OCI-LY1 (cell line): ENCODE data around the gene MTSS2.

Experiments
- H2AFZ ChIP-seq: fragments of 200-600 bp; sonication (generic), shearing (Covaris generic); 2 replicates; pipeline ENCODE4 v1.6.0; 2014; ENCODE audit warnings: antibody characterized with exemption, mild to moderate bottlenecking, low read length
- H3F3A ChIP-seq: fragments of 200-600 bp; sonication (generic), shearing (Covaris generic); 2 replicates; pipeline ENCODE4 v1.6.0; 2014; ENCODE audit warnings: mild to moderate bottlenecking, antibody characterized with exemption, low read length, moderate library complexity; ENCODE audit not compliant: insufficient read depth
- H3K27ac ChIP-seq: fragments of 200-600 bp; sonication (generic); 2 replicates; pipeline ENCODE4 v1.5.1; 2014; ENCODE audit warnings: low read length, mixed run types, mild to moderate bottlenecking, low read depth; ENCODE audit not compliant: poor library complexity, severe bottlenecking
- H3K27me3 ChIP-seq: fragments of 200-600 bp; sonication (generic); 2 replicates; pipeline ENCODE4 v1.6.0; 2014; ENCODE audit warnings: antibody characterized with exemption, mild to moderate bottlenecking, low read length, moderate library complexity; ENCODE audit not compliant: insufficient read depth
- H3K36me3 ChIP-seq: fragments of 200-600 bp; sonication (generic); 2 replicates; pipeline ENCODE4 v1.6.1; 2014; ENCODE audit warnings: mild to moderate bottlenecking, antibody characterized with exemption, low read length, moderate library complexity, mixed read lengths; ENCODE audit not compliant: insufficient read depth
- H3K4me1 ChIP-seq: fragments of 200-600 bp; sonication (generic); 2 replicates; pipeline ENCODE4 v1.5.1; 2014; ENCODE audit warnings: mild to moderate bottlenecking, low read length, moderate library complexity; ENCODE audit not compliant: insufficient read depth, severe bottlenecking
- H3K4me2 ChIP-seq: fragments of 200-600 bp; sonication (generic), shearing (Covaris generic); 2 replicates; pipeline ENCODE4 v1.6.1; 2014; ENCODE audit warnings: low read length
- H3K4me3 ChIP-seq: fragments of 200-600 bp; sonication (generic); 2 replicates; pipeline ENCODE4 v1.5.1; 2014; ENCODE audit warnings: low read length, low read depth, mild to moderate bottlenecking, mixed read lengths; ENCODE audit not compliant: poor library complexity, severe bottlenecking
- H3K79me2 ChIP-seq: fragments of 200-600 bp; shearing (Covaris generic); 2 replicates; pipeline ENCODE4 v1.6.1; 2016; ENCODE audit warnings: mixed run types, low read length, mixed read lengths; ENCODE audit not compliant: insufficient read depth
- H3K9ac ChIP-seq: fragments of 200-600 bp; sonication (generic), shearing (Covaris generic); 2 replicates; pipeline ENCODE4 v1.6.1; 2014; ENCODE audit warnings: mild to moderate bottlenecking, low read length, mixed read lengths
- H3K9me2 ChIP-seq: fragments of 200-600 bp; sonication (generic), shearing (Covaris generic); 2 replicates; pipeline ENCODE4 v1.6.1; 2014; ENCODE audit warnings: low read depth, mild to moderate bottlenecking, low read length, mixed read lengths
- H3K9me3 ChIP-seq: fragments of 200-600 bp; shearing (Covaris generic); 2 replicates; pipeline ENCODE4 v1.6.1; 2014; ENCODE audit warnings: low read length, mixed read lengths
- H4K20me1 ChIP-seq: fragments of 200-600 bp; sonication (generic), shearing (Covaris generic); 2 replicates; pipeline ENCODE4 v1.6.0; 2016; ENCODE audit warnings: mild to moderate bottlenecking, low read length; ENCODE audit not compliant: insufficient read depth
- CTCF ChIP-seq: fragments of 200-600 bp; sonication (generic), shearing (Covaris generic); IDR thresholded peaks from 2 replicates; pipeline ENCODE4 v1.5.1; 2017; ENCODE audit warnings: mild to moderate bottlenecking, antibody characterized with exemption, low read length, moderate library complexity, mixed read lengths
- EZH2 ChIP-seq: fragments of 200-600 bp; sonication (generic), shearing (Covaris generic); IDR thresholded peaks from 2 replicates; pipeline ENCODE4 v1.8.0; 2017; ENCODE audit warnings: borderline replicate concordance, mixed run types, mild to moderate bottlenecking, antibody characterized with exemption, low read length, moderate library complexity, mixed read lengths

Gene MTSS2

GRCh38 chr16:70642633-70643032 lies 43.2 kb downstream of the MTSS2 start:
- H3K4me2 ChIP-seq = no peak overlapping the region

GRCh38 chr16:70638814-70639792 lies 46.8 kb downstream of the MTSS2 start:
- no peak overlapping the region for H3K4me2 ChIP-seq
- no peaks in the 10 kb centered on the region for H3K4me1 ChIP-seq
- H3K27ac ChIP-seq = no peak overlapping the region
- H3K27me3 ChIP-seq = no peaks in the 10 kb centered on the region
- no peak overlapping the region for H3K4me3 ChIP-seq
- no peak overlapping the region for H3K9ac ChIP-seq
- no peaks in the 10 kb centered on the region for H4K20me1 ChIP-seq
- no peaks in the 10 kb centered on the region for H3F3A ChIP-seq
- no peaks in the 10 kb centered on the region for H3K9me2 ChIP-seq
- H3K9me3 ChIP-seq = no peaks in the 10 kb centered on the region
- no peaks in the 10 kb centered on the region for H3K79me2 ChIP-seq
- H2AFZ ChIP-seq = no peak overlapping the region
- TF ChIP-seq EZH2 (no peak), CTCF (no peak)
- no peaks in the 10 kb centered on the region for H3K36me3 ChIP-seq

More at GRCh38 chr16:70642633-70643032, 43.2 kb downstream of the MTSS2 start:
- Histone ChIP-seq H3K79me2 (no peaks in the 10 kb centered on the region), H2AFZ (no peak overlapping the region), H4K20me1 (no peaks in the 10 kb centered on the region), H3K36me3 (no peaks in the 10 kb centered on the region), H3K9ac (no peak overlapping the region), H3K9me3 (no peaks in the 10 kb centered on the region), H3K27me3 (no peaks in the 10 kb centered on the region), H3F3A (no peaks in the 10 kb centered on the region), H3K27ac (no peak overlapping the region), H3K4me3 (no peak overlapping the region), H3K4me1 (no peaks in the 10 kb centered on the region), H3K9me2 (no peaks in the 10 kb centered on the region)
- no peak for TF ChIP-seq CTCF
- TF ChIP-seq EZH2 = no peak
